HepG2 (cell line): ENCODE measurements around the gene SLC43A1. TPM values are rescaled to one million over a fixed set of nuclear protein-coding genes. Genes with fewer than 3 reads are reported as not detected.

Experiments
- BATF2 ChIP-seq: sonication (generic); formaldehyde crosslinking; IDR thresholded peaks from 2 replicates; pipeline ENCODE4 v1.8.0; 2022; ENCODE audit warnings: mild to moderate bottlenecking, missing genetic modification reagents, moderate library complexity
- DNMT3B ChIP-seq: conservative IDR thresholded peaks from 2 replicates; pipeline ENCODE4 v1.6.1; 2016; ENCODE audit warnings: missing biosample characterization, control low read depth
- FOXO4 ChIP-seq: sonication (generic); formaldehyde crosslinking; conservative IDR thresholded peaks from 2 replicates; pipeline ENCODE4 v1.8.1; 2023; ENCODE audit warnings: missing genetic modification reagents
- KDM5A ChIP-seq: fragments of 200-600 bp; sonication (generic); IDR thresholded peaks from 2 replicates; pipeline ENCODE4 v1.7.0; 2018; ENCODE audit warnings: antibody characterized with exemption, mild to moderate bottlenecking, low read length, borderline replicate concordance
- KIAA2018 ChIP-seq: sonication (generic); formaldehyde crosslinking; IDR thresholded peaks from 2 replicates; pipeline ENCODE4 v1.5.0; 2020; ENCODE audit warnings: mild to moderate bottlenecking, missing genetic modification reagents, borderline replicate concordance
- NCOA1 ChIP-seq: sonication (generic); formaldehyde crosslinking; IDR thresholded peaks from 2 replicates; pipeline ENCODE4 v1.9.0; 2021; ENCODE audit warnings: missing genetic modification reagents
- NFAT5 ChIP-seq: sonication (generic); formaldehyde crosslinking; IDR thresholded peaks from 2 replicates; pipeline ENCODE4 v1.4.0; 2020; ENCODE audit warnings: missing genetic modification reagents
- NFE2L1 ChIP-seq: sonication (generic); formaldehyde crosslinking; IDR thresholded peaks from 2 replicates; pipeline ENCODE4 v1.4.0; 2020; ENCODE audit warnings: missing genetic modification reagents, mild to moderate bottlenecking, borderline replicate concordance
- SOX13 ChIP-seq, 3 experiments: fragments of 450-650 bp in 1 of 3; sonication (generic) in 1 of 3; formaldehyde crosslinking in 1 of 3; IDR thresholded peaks in 2 of 3; conservative IDR thresholded peaks in 1 of 3; 2 replicates each; pipeline versions ENCODE4 v1.5.0 to v1.6.1; 2016 to 2020; ENCODE audit warnings: antibody characterized with exemption in 1 of 3, mild to moderate bottlenecking in 1 of 3, missing compliant biosample characterization in 1 of 3, missing genetic modification reagents in 1 of 3, moderate library complexity in 1 of 3
- ZNF784 ChIP-seq: sonication (generic); formaldehyde crosslinking; IDR thresholded peaks from 2 replicates; pipeline ENCODE4 v1.5.1; 2020; ENCODE audit warnings: missing genetic modification reagents, mild to moderate bottlenecking, borderline replicate concordance
- polyA plus RNA-seq, 8 experiments: library from polyadenylated mRNA; depleted of rRNA in 3 of 8; stranded (reverse) in 7 of 8; unstranded in 1 of 8; fragments of >200 nt; fragmentation: Illumina TruSeq in 4 of 8; extraction: Trizol in 4 of 8; gene quantifications; 2 replicates each; pipeline versions ENCODE4 v1.2.1 to v1.2.3, GENCODE V29; 2011 to 2016; ENCODE audit warnings: low read depth in 4 of 8, missing spikeins in 1 of 8, mixed read lengths in 1 of 8; ENCODE audit not compliant: insufficient read depth in 1 of 8
- total RNA-seq, 5 experiments: library from RNA; depleted of rRNA; stranded (reverse); fragments of >200 nt; fragmentation: Illumina TruSeq; extraction: Trizol; gene quantifications; 2 replicates each; pipeline ENCODE4 v1.2.3, GENCODE V29; 2016; ENCODE audit warnings: low read depth in 1 of 5

SLC43A1 gene
- total and polyA plus RNA-seq, 2 of the 13 experiments (the other 11 are each of a cell fraction or from before 2014, with no cell fraction given) = 72.3 to 87.6 TPM

GRCh38 chr11:57480409-57481137, 34.9 kb downstream of the SLC43A1 start (continued):
- TF ChIP-seq KIAA2018 (CRISPR knock-in tag) (no peak), NCOA1 (CRISPR knock-in tag) (no peak), KDM5A (no peak; the same call in 1 of the 2 replicates), SOX13 (IDR thresholded peaks at IDR 0.05) (no peak), SOX13 (CRISPR knock-in tag; conservative IDR thresholded peaks at IDR 0.05 in 1 of 2, IDR thresholded peaks at IDR 0.05 in 1 of 2) (no peak), NFE2L1 (CRISPR knock-in tag) (no peak), ZNF784 (peak; percentile 47; the same call in 1 of the 2 replicates), FOXO4 (CRISPR knock-in tag) (no peak), BATF2 (CRISPR knock-in tag) (no peak), NFAT5 (CRISPR knock-in tag) (no peak), DNMT3B (CRISPR knock-in tag) (no peak)
